ENCODE results near the gene LIN28B.
"Not testable (repeated sequence)": the region's sequence is repeated elsewhere in the genome, so short reads cannot be mapped to it uniquely, and the experiment has no call there.

Gene LIN28B

GRCh38 chr6:104956731-104957294 lies at the start of gene LIN28B:
Gene LIN28B, plus strand, starts transcription at chr6:104957107. Its CDS starts 144 bp downstream, at chr6:104957251.
- DNase-seq (ENCODE audit: low read depth in 3 of 3), result no peak

GRCh38 chr6:104908031-104908887 lies 48.6 kb upstream of the LIN28B start:
- DNase-seq (ENCODE audit: low read depth in 3 of 3), result no peak

- DNase-seq (ENCODE audit: low read depth in 3 of 3), result no peak
These were observed 47.9 kb upstream of the LIN28B start for GRCh38 chr6:104908888-104909525.

- DNase-seq (ENCODE audit: low read depth in 3 of 3), result no peak
These were observed 35.0 kb upstream of the LIN28B start for GRCh38 chr6:104921896-104922295.

- DNase-seq (ENCODE audit: low read depth in 3 of 3), result no peak
These were observed 28.8 kb upstream of the LIN28B start for GRCh38 chr6:104928141-104928540.

- no peak for DNase-seq (ENCODE audit: low read depth in 3 of 3)
These were observed 27.6 kb upstream of the LIN28B start for GRCh38 chr6:104929353-104929752.

- DNase-seq (ENCODE audit: low read depth in 3 of 3), result no peak
These were observed 26.0 kb upstream of the LIN28B start for GRCh38 chr6:104930939-104931338.

GRCh38 chr6:104936766-104937535 lies 20.0 kb upstream of the LIN28B start:
- DNase-seq (ENCODE audit: low read depth in 3 of 3), result no peak

- DNase-seq (ENCODE audit: low read depth in 3 of 3), result no peak
These were observed 16.5 kb upstream of the LIN28B start for GRCh38 chr6:104940238-104940892.

GRCh38 chr6:104940893-104941728 lies 15.8 kb upstream of the LIN28B start:
- DNase-seq (ENCODE audit: low read depth in 3 of 3), result peak in 1 of 3 donors; percentile 16

- DNase-seq (ENCODE audit: low read depth in 3 of 3), result no peak
These were observed 15.2 kb upstream of the LIN28B start for GRCh38 chr6:104941729-104942091.

GRCh38 chr6:104943781-104944180 lies 13.1 kb upstream of the LIN28B start:
- no peak for DNase-seq (ENCODE audit: low read depth in 3 of 3)

- no peak for DNase-seq (ENCODE audit: low read depth in 3 of 3)
These were observed 7.7 kb upstream of the LIN28B start for GRCh38 chr6:104949206-104949605.

GRCh38 chr6:104951677-104952076 lies 5.2 kb upstream of the LIN28B start:
- no peak for DNase-seq (ENCODE audit: low read depth in 3 of 3)

- DNase-seq (ENCODE audit: low read depth in 3 of 3), result no peak
These were observed 4.0 kb upstream of the LIN28B start for GRCh38 chr6:104952911-104953399.

GRCh38 chr6:104953400-104954189 lies 3.3 kb upstream of the LIN28B start:
- DNase-seq (ENCODE audit: low read depth in 3 of 3), result not testable (repeated sequence)

GRCh38 chr6:104954190-104954797 lies 2.6 kb upstream of the LIN28B start:
- DNase-seq (ENCODE audit: low read depth in 3 of 3), result no peak

GRCh38 chr6:104955491-104955890 lies 1.4 kb upstream of the LIN28B start:
- DNase-seq (ENCODE audit: low read depth in 3 of 3), result no peak

Measured in stimulated activated CD4-positive, alpha-beta T cell treated with anti-CD3 and anti-CD28 coated beads, TNF-alpha, amount 100 ng/mL, for 48 hours (primary cell).